ENCODE measurements around the gene FKBP6. TPM values are rescaled to one million over a fixed set of nuclear protein-coding genes. Genes with fewer than 3 reads are reported as not detected.
"Not testable (repeated sequence)": the region's sequence is repeated elsewhere in the genome, so short reads cannot be mapped to it uniquely, and the experiment has no call there.

FKBP6 gene
- total RNA-seq, 1 donor from 2014 or later: not detected

- no peak for ATAC-seq
Measured at GRCh38 chr7:73395538-73396503, 67.9 kb downstream of the FKBP6 start.

- ATAC-seq: no peak
Measured at GRCh38 chr7:73397521-73398281, 69.7 kb downstream of the FKBP6 start.

- peak; percentile 73 for ATAC-seq
Measured at GRCh38 chr7:73399185-73400050, 71.5 kb downstream of the FKBP6 start.

- ATAC-seq: not testable (repeated sequence)
Measured at GRCh38 chr7:73404860-73405259, 76.9 kb downstream of the FKBP6 start.

Other genes starting within 250 kb of the FKBP6 start
- not detected for gene SPDYE9, start 242.1 kb upstream of the FKBP6 start, total RNA-seq
- gene NSUN5, start 19.3 kb upstream of the FKBP6 start, total RNA-seq: 22.1 TPM
- gene TRIM50, start 79 bp upstream of the FKBP6 start, total RNA-seq: not detected
- gene FZD9, start 105.6 kb downstream of the FKBP6 start, total RNA-seq: 0.24 TPM
- gene BAZ1B, start 194.1 kb downstream of the FKBP6 start, total RNA-seq: 22.3 TPM
- gene BCL7B, start 229.5 kb downstream of the FKBP6 start, total RNA-seq: 34.8 TPM

Measured in esophagus mucosa (tissue), 1 donor.